Measurements from ENCODE around the gene COL13A1.

COL13A1 gene

GRCh38 chr10:69892406-69892805, 90.7 kb downstream of the COL13A1 start:
- no peak for DNase-seq

GRCh38 chr10:69892816-69893215, 91.1 kb downstream of the COL13A1 start:
- DNase-seq = no peak

- DNase-seq = no peak
Measured at GRCh38 chr10:69893271-69893900, 91.7 kb downstream of the COL13A1 start.

- no peak for DNase-seq
Measured at GRCh38 chr10:69894156-69894555, 92.5 kb downstream of the COL13A1 start.

GRCh38 chr10:69895759-69896158, 94.1 kb downstream of the COL13A1 start:
- no peak for DNase-seq

GRCh38 chr10:69896606-69897231, 95.0 kb downstream of the COL13A1 start:
- DNase-seq = no peak

- DNase-seq = no peak
Measured at GRCh38 chr10:69897432-69897831, 95.7 kb downstream of the COL13A1 start.

GRCh38 chr10:69897999-69898398, 96.3 kb downstream of the COL13A1 start:
- no peak for DNase-seq

- DNase-seq = no peak
Measured at GRCh38 chr10:69898524-69898923, 96.8 kb downstream of the COL13A1 start.

GRCh38 chr10:69898941-69899340, 97.2 kb downstream of the COL13A1 start:
- no peak for DNase-seq

- no peak for DNase-seq
Measured at GRCh38 chr10:69899727-69900595, 98.3 kb downstream of the COL13A1 start.

- DNase-seq = no peak
Measured at GRCh38 chr10:69901022-69901421, 99.3 kb downstream of the COL13A1 start.

GRCh38 chr10:69901628-69902505, 100.2 kb downstream of the COL13A1 start:
- no peak for DNase-seq

GRCh38 chr10:69902835-69903535, 101.3 kb downstream of the COL13A1 start:
- no peak for DNase-seq

GRCh38 chr10:69904533-69904932, 102.8 kb downstream of the COL13A1 start:
- DNase-seq = no peak

GRCh38 chr10:69906425-69906824, 104.7 kb downstream of the COL13A1 start:
- no peak for DNase-seq

GRCh38 chr10:69907517-69907916, 105.8 kb downstream of the COL13A1 start:
- no peak for DNase-seq

GRCh38 chr10:69908124-69908523, 106.4 kb downstream of the COL13A1 start:
- no peak for DNase-seq

- DNase-seq = no peak
Measured at GRCh38 chr10:69910561-69910960, 108.9 kb downstream of the COL13A1 start.

- no peak for DNase-seq
Measured at GRCh38 chr10:69911613-69912528, 110.2 kb downstream of the COL13A1 start.

- DNase-seq = no peak
Measured at GRCh38 chr10:69912589-69912988, 110.9 kb downstream of the COL13A1 start.

Measured in CD4-positive, alpha-beta T cell treated with Interleukin-21 for 1 hour (primary cell).